ENCODE results near the gene MICAL1.
"Not testable (repeated sequence)": the region's sequence is repeated elsewhere in the genome, so short reads cannot be mapped to it uniquely, and the experiment has no call there.

The MICAL1 gene

DNA sequence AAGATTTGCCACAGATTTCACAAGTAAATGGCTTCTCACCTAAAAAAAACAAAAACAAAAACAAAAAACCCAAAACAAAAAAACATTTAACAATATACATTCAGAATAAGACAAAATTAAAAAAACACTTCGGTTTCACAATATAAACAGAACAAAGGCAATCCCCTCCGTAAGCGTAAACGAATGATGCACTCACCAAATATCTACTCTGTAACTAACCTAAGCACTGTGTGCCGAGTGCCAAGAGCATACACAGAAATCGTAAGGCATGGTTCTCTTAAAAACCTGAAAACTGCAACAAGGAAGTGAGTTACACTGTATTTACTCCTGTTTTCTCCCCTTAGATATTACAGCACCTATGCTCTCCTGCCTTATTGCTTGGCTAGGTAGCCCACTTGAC is 12.1 kb upstream of the MICAL1 start:
- TF ChIP-seq, protein P1, sequence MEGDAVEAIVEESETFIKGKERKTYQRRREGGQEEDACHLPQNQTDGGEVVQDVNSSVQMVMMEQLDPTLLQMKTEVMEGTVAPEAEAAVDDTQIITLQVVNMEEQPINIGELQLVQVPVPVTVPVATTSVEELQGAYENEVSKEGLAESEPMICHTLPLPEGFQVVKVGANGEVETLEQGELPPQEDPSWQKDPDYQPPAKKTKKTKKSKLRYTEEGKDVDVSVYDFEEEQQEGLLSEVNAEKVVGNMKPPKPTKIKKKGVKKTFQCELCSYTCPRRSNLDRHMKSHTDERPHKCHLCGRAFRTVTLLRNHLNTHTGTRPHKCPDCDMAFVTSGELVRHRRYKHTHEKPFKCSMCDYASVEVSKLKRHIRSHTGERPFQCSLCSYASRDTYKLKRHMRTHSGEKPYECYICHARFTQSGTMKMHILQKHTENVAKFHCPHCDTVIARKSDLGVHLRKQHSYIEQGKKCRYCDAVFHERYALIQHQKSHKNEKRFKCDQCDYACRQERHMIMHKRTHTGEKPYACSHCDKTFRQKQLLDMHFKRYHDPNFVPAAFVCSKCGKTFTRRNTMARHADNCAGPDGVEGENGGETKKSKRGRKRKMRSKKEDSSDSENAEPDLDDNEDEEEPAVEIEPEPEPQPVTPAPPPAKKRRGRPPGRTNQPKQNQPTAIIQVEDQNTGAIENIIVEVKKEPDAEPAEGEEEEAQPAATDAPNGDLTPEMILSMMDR (IDR thresholded peaks at IDR 0.05; ENCODE audit: insufficient read depth, low read length, poor library complexity, severe bottlenecking): no peak
- DNase-seq (ENCODE audit: extremely low read depth, insufficient read length): no peak
- H3K27me3 ChIP-seq (replicated peaks; ENCODE audit: control insufficient read depth, insufficient read depth, low read length): no peaks in the 10 kb centered on the region
- H3K36me3 ChIP-seq (ENCODE audit: control insufficient read depth, insufficient read depth, low read length): peaks cover 24% of the 10 kb centered on the region
- H3K4me3 ChIP-seq (replicated peaks; ENCODE audit: low read depth, low read length): no peak overlapping the region

DNA sequence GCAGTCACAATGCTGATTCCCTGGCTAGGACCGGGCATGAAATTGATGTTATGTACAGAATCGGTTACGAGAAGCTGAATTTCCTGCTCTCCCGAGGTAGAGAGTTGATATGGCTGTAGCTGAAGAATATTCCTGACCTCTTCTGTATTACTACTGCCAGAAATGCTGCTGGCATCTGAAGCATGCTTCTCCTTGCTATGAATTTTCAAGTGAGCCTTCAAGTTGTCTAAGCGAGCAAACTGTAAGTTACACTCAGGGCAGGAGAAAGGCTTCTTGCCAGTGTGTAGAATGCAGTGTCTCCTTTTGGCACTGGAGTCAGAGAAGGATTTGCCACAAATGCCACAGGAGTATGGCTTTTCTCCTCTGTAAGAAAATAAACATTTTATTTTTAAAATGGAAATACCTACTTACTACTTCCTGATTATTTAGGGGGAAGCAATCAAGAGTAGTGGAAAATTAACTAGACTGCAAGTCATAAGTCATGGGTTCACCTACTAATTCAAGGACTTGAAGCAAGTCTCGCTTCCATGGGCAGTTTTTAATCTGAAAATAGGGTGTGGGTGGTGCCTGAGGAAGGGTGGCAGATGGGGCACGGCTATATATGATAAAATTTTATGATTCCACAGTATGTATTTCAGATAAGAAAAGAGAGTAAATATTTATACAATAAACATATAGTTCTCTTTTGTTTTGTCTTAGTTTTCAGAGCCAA is 10.8 kb upstream of the MICAL1 start:
- TF ChIP-seq, protein P1 (IDR thresholded peaks at IDR 0.05; ENCODE audit: insufficient read depth, low read length, poor library complexity, severe bottlenecking): no peak
- DNase-seq (ENCODE audit: extremely low read depth, insufficient read length): no peak
- H3K4me3 ChIP-seq (replicated peaks; ENCODE audit: low read depth, low read length): no peak overlapping the region
- no peaks in the 10 kb centered on the region for H3K27me3 ChIP-seq (replicated peaks; ENCODE audit: control insufficient read depth, insufficient read depth, low read length)
- peaks cover 25% of the 10 kb centered on the region for H3K36me3 ChIP-seq (ENCODE audit: control insufficient read depth, insufficient read depth, low read length)

DNA sequence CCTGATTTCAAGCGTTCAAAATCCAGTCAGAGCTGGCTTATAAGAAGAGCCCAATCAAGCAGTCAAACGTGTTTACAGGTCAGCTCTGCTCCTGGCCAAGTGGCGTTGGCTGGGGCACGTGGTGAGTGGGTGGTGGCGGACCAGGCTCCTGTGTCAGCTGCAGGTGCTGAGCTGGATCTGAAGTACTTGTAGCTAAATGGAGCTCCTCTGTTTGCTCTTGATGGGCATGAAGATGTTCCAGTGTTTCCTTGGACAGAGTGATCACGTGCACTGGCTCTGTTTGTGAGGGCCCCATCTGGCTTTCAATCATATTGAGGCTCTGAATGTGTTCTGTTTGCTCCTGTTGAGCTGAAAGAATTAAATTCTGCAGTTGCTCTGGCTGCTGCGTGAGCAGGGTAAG is 10.2 kb upstream of the MICAL1 start:
- DNase-seq (ENCODE audit: extremely low read depth, insufficient read length): no peak
- TF ChIP-seq, protein P1 (IDR thresholded peaks at IDR 0.05; ENCODE audit: insufficient read depth, low read length, poor library complexity, severe bottlenecking): no peak
- H3K4me3 ChIP-seq (replicated peaks; ENCODE audit: low read depth, low read length): no peak overlapping the region
- H3K36me3 ChIP-seq (ENCODE audit: control insufficient read depth, insufficient read depth, low read length): peaks cover 21% of the 10 kb centered on the region
- no peaks in the 10 kb centered on the region for H3K27me3 ChIP-seq (replicated peaks; ENCODE audit: control insufficient read depth, insufficient read depth, low read length)

DNA sequence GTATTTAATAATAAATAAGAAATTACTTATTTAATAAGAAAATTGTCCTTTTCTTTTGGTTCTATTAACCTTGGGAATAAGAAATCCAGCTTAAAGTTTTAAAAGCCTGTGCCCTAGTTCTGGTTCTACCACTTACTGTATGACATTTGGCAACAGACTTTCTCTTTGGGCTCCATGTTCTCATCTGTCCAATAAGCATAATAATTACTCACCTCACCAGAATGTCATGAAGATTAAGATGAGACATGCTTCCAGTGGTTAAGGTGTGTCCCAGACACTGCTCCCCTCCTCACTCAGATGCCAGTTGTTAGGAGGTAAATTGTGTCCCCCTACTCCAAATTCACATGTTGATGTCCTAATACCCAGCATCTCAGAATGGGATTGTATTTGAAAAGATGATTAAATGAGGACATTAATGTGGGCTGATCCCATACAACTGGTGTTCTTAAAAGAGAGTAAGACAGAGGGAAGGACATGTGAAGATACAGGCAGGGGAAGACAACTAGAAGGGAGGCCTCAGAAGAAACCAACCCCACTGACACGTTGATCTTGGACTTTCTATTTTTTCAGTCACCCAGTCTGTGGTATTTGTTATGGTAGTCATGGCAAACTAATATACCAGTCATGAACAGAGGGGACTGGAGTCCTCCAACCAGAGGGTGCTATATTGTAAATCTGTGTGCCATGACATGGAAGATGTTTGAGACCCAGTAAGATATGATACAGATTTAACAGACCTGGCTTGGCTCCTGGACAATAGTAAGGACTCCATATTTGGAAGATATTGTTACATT is 6.4 kb upstream of the MICAL1 start:
- TF ChIP-seq, protein P1 (IDR thresholded peaks at IDR 0.05; ENCODE audit: insufficient read depth, low read length, poor library complexity, severe bottlenecking): no peak

DNA sequence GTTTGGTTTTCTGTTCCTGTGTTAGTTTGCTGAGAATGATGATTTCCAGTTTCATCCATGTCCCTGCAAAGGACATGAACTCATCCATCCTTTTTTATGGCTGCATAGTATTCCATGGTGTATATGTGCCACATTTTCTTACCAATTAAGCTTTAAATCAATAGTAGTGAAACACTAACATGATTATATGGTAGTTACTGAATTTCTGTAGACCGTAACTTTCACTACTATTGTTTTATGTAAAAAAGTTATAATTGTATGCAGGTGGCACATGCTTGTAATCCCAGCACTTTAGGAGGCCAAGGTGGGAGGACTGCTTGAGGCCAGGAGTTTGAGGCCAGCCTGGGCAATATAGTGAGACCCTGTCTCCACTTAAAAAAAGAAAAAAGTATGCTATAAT is 5.6 kb upstream of the MICAL1 start:
- not testable (repeated sequence) for H3K36me3 ChIP-seq (ENCODE audit: control insufficient read depth, insufficient read depth, low read length); H3K4me3 ChIP-seq (replicated peaks; ENCODE audit: low read depth, low read length); DNase-seq (ENCODE audit: extremely low read depth, insufficient read length)

More for the DNA sequence above, 6.4 kb upstream of the MICAL1 start:
- Histone ChIP-seq H3K27me3 (replicated peaks; ENCODE audit: control insufficient read depth, insufficient read depth, low read length) (no peaks in the 10 kb centered on the region), H3K4me3 (replicated peaks; ENCODE audit: low read depth, low read length) (no peak overlapping the region), H3K36me3 (ENCODE audit: control insufficient read depth, insufficient read depth, low read length) (peaks cover 10% of the 10 kb centered on the region)
- no peak for DNase-seq (ENCODE audit: extremely low read depth, insufficient read length)

DNA sequence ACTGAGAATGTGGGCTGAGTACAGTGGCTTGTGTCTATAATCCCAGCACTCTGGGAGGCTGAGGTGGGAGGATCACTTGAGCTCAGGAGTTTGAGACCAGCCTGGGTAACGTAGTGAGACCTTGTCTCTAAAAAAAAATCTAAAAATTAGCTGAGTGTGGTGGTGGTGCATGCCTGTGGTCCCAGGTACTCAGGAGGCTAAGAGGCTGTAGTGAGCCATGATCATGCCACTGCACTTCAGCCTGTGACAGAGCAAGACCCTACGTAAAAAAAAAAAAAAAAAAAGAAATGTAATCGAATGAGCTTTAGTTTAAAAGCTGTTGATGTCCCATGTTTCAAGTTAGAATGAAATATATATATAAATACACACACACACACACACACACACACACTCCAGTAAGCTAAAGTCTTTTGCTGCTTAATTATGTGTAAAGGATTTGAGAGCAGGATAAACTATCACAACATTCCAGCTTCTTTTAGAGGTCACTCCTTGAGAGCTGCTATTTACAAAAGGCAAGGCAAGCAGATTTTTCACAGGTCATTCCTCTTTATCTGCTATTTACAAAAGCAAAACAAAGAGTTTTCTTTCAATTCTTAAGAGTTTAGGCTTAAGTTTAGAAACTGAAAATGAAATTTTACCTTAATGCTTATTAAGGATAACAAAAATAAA is 4.7 kb upstream of the MICAL1 start:
- TF ChIP-seq, protein P1 (IDR thresholded peaks at IDR 0.05; ENCODE audit: insufficient read depth, low read length, poor library complexity, severe bottlenecking): no peak
- Histone ChIP-seq H3K4me3 (replicated peaks; ENCODE audit: low read depth, low read length) (no peak overlapping the region; the same call in 1 of the 2 replicates), H3K36me3 (ENCODE audit: control insufficient read depth, insufficient read depth, low read length) (peaks cover 4% of the 10 kb centered on the region)

More for the DNA sequence above, 5.6 kb upstream of the MICAL1 start:
- not testable (repeated sequence) for H3K27me3 ChIP-seq (replicated peaks; ENCODE audit: control insufficient read depth, insufficient read depth, low read length)

More for the DNA sequence above, 4.7 kb upstream of the MICAL1 start:
- H3K27me3 ChIP-seq (replicated peaks; ENCODE audit: control insufficient read depth, insufficient read depth, low read length): no peaks in the 10 kb centered on the region
- DNase-seq (ENCODE audit: extremely low read depth, insufficient read length): no peak
